MCF 10A (cell line): ENCODE results near the gene CHST7. TPM values are rescaled to one million over a fixed set of nuclear protein-coding genes. Genes with fewer than 3 reads are reported as not detected.

Experiments
- BruUV-seq: library from RNA; stranded (reverse); fragments of 400-500 nt; replicated peaks from 2 replicates; lab custom pipeline; 2021; lab: Mats Ljungman, UMichigan
- CTCF ChIA-PET: fragments of 300-600 bp; sonication (Branson Sonifier 250); formaldehyde crosslinking; extraction: SDS; loops from one replicate; lab custom pipeline; 2021; ENCODE audit warnings: antibody characterized with exemption, inconsistent platforms; lab: Yijun Ruan, JAX
- POLR2A ChIA-PET: fragments of 300-600, 350-650 bp; sonication (Branson Sonifier 250); formaldehyde crosslinking; extraction: SDS; loops from one replicate; lab custom pipeline; 2020; ENCODE audit warnings: antibody characterized with exemption, inconsistent platforms; lab: Yijun Ruan, JAX
- DNase-seq: peaks from one replicate; pipeline ENCODE4 v3.0.0-alpha.2; 2018; ENCODE audit not compliant: unreplicated experiment
- H3K27ac Mint-ChIP-seq: one replicate; pipeline ENCODE4 v1.8.0; 2022; ENCODE audit warnings: mild to moderate bottlenecking, low read depth, mixed read lengths; ENCODE audit not compliant: unreplicated experiment
- H3K27me3 Mint-ChIP-seq: one replicate; pipeline ENCODE4 v1.8.0; 2022; ENCODE audit warnings: mixed read lengths; ENCODE audit not compliant: insufficient read depth, unreplicated experiment
- H3K36me3 Mint-ChIP-seq: one replicate; pipeline ENCODE4 v1.8.0; 2022; ENCODE audit warnings: mild to moderate bottlenecking, moderate library complexity, mixed read lengths; ENCODE audit not compliant: insufficient read depth, unreplicated experiment
- H3K4me1 Mint-ChIP-seq: one replicate; pipeline ENCODE4 v1.8.0; 2022; ENCODE audit warnings: mixed read lengths; ENCODE audit not compliant: insufficient read depth, unreplicated experiment
- H3K4me3 Mint-ChIP-seq: one replicate; pipeline ENCODE4 v1.8.0; 2022; ENCODE audit warnings: mild to moderate bottlenecking, moderate library complexity, mixed read lengths; ENCODE audit not compliant: unreplicated experiment
- H3K9me3 Mint-ChIP-seq: one replicate; pipeline ENCODE4 v1.8.0; 2022; ENCODE audit warnings: mixed read lengths; ENCODE audit not compliant: unreplicated experiment
- CTCF ChIP-seq: fragments of 200-600 bp; IDR thresholded peaks from one replicate; pipeline ENCODE4 v1.8.0; 2022; ENCODE audit warnings: antibody characterized with exemption, mild to moderate bottlenecking; ENCODE audit not compliant: unreplicated experiment
- intact Hi-C: fragments of 100-400 bp; cut with micrococcal nuclease; formaldehyde crosslinking; loops from 2 replicates; pipeline ENCODE4 v1.14.1; 2022
- total RNA-seq: library from RNA; stranded (reverse); gene quantifications from 2 replicates; pipeline ENCODE4 v1.2.3, GENCODE V29; 2022

CHST7 gene
- total RNA-seq, 1 experiment from 2014 or later, result 1.6 TPM

GRCh38 chrX:46574774-46575381 is 1.3 kb downstream of the CHST7 start:
- ChIA-PET POLR2A (no interaction called here), CTCF (no interaction called here)
- Mint-ChIP-seq H3K4me3 (peak overlapping the region; percentile 65), H3K36me3 (no peaks in the 10 kb centered on the region), H3K27me3 (peaks cover 37% of the 10 kb centered on the region), H3K9me3 (no peaks in the 10 kb centered on the region), H3K4me1 (peaks cover 5% of the 10 kb centered on the region), H3K27ac (no peak overlapping the region)
- intact Hi-C loops, result no loop called here
- BruUV-seq, result no TSS peak
- no peak for TF ChIP-seq CTCF
- no peak for DNase-seq

GRCh38 chrX:46575586-46575985 is 2.0 kb downstream of the CHST7 start:
- H3K27ac Mint-ChIP-seq, result no peak overlapping the region
- peaks cover 37% of the 10 kb centered on the region for H3K27me3 Mint-ChIP-seq
- H3K4me1 Mint-ChIP-seq, result peaks cover 5% of the 10 kb centered on the region
- no peaks in the 10 kb centered on the region for H3K9me3 Mint-ChIP-seq
- BruUV-seq, result no TSS peak
- no peaks in the 10 kb centered on the region for H3K36me3 Mint-ChIP-seq
- no peak for TF ChIP-seq CTCF
- intact Hi-C loops, result no loop called here
- no peak for DNase-seq
- ChIA-PET POLR2A (interaction anchor here (1.1 kb wide), 1 partner anchor 31 kb away, joined by 3 read pairs; no protein-coding TSS in a partner anchor), CTCF (no interaction called here)
- peak overlapping the region; percentile 50 for H3K4me3 Mint-ChIP-seq

GRCh38 chrX:46575991-46576392 is 2.4 kb downstream of the CHST7 start:
- no peaks in the 10 kb centered on the region for H3K36me3 Mint-ChIP-seq
- no TSS peak for BruUV-seq

GRCh38 chrX:46576458-46576857 is 2.9 kb downstream of the CHST7 start:
- no peaks in the 10 kb centered on the region for H3K36me3 Mint-ChIP-seq
- no peak for TF ChIP-seq CTCF
- no peak overlapping the region for H3K27ac Mint-ChIP-seq
- ChIA-PET CTCF (interaction anchor here (0.6 kb wide), 1 partner anchor 21 kb away, joined by 4 read pairs; no protein-coding TSS in a partner anchor), POLR2A (interaction anchor here (0.6 to 1.1 kb wide), 3 partner anchors 25 to 299 kb away, joined by 3 to 6 read pairs (median 3); no protein-coding TSS in a partner anchor)
- BruUV-seq, result no TSS peak
- DNase-seq, result no peak
- intact Hi-C loops, result no loop called here
- H3K9me3 Mint-ChIP-seq, result no peaks in the 10 kb centered on the region
- no peak overlapping the region for H3K4me3 Mint-ChIP-seq
- H3K27me3 Mint-ChIP-seq, result peaks cover 37% of the 10 kb centered on the region
- H3K4me1 Mint-ChIP-seq, result peaks cover 5% of the 10 kb centered on the region

More at GRCh38 chrX:46575991-46576392, 2.4 kb downstream of the CHST7 start:
- Mint-ChIP-seq H3K27ac (no peak overlapping the region), H3K27me3 (peaks cover 37% of the 10 kb centered on the region), H3K4me1 (peaks cover 5% of the 10 kb centered on the region), H3K4me3 (peak overlapping the region; percentile 50), H3K9me3 (no peaks in the 10 kb centered on the region)
- DNase-seq, result peak; percentile 63
- ChIA-PET POLR2A (interaction anchor here (0.6 to 1.1 kb wide), 2 partner anchors 25 to 31 kb away, joined by 3 to 6 read pairs; no protein-coding TSS in a partner anchor), CTCF (interaction anchor here (0.6 kb wide), 1 partner anchor 20 kb away, joined by 4 read pairs; no protein-coding TSS in a partner anchor)
- intact Hi-C loops, result no loop called here
- no peak for TF ChIP-seq CTCF
